ENCODE results near the gene AFF3.
"Not testable (repeated sequence)": the region's sequence is repeated elsewhere in the genome, so short reads cannot be mapped to it uniquely, and the experiment has no call there.

Gene AFF3

DNA sequence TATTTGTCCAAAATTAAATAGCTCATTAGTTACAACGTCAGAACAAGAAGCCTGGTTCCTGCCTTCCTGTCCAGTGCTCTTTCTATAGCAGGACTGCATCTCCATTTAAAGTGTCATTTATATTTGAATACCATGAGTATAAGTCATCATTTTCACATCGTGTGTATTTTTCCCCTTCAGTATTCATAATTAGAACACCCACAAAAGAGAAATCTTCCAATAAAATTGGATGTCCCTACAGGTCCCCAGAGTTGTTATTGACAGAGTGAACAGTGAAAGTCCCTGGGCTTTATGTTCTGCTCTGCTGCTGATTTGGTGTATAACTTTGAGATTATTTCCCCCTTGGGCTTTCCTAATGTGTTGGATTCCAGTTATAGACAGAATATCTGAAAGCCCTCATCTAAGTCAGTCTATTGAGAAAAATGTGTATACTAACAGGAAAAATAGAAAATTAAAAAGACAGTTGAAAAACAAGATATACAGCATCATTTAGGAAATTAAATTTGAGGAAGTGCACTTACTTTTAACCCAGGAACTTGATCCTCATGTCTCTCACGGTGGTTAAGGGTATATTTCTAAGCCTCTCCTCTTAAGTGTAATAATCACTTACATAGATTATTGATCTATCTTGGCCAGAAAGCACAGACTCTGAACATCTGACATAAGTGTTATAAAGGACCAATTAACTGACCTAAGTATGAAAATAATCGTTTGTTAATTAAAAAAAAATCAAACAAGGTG, 637.4 kb downstream of the AFF3 start:
- DNase-seq: no peak

DNA sequence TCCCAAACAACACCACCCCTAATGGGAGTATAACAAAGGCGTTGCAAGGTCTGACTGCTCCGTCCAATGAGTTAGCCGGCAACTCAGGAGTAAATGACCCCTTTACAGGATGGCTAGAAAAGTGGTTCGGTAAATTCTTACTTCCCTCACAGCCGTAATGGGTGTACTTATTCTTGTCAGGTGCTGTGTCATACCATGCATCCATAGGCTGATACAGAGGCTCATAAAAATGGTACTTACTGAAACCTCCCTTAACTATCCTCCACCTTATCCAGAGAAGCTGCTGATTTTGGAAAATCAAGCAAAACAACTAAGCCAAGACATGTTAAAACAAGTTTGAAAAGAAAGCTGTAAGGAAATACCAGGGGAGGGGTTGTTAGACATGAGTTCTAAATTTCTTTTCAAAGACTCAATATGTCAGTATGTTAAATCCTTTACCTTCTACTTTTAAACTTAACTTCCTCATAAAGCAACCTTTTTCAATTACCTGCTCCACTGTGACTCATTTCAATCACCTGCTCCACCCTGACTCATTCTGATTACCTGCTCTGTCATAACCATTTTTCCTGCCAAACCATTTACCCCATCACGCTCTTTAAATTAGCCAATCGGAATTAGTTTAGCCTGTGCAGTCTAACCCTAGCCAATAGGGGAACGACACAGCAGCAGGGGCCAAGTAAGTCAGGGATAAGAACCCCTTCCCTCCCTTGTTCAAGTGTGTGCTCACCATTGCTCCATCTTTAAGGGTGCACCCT, 638.6 kb downstream of the AFF3 start:
- DNase-seq: not testable (repeated sequence)

DNA sequence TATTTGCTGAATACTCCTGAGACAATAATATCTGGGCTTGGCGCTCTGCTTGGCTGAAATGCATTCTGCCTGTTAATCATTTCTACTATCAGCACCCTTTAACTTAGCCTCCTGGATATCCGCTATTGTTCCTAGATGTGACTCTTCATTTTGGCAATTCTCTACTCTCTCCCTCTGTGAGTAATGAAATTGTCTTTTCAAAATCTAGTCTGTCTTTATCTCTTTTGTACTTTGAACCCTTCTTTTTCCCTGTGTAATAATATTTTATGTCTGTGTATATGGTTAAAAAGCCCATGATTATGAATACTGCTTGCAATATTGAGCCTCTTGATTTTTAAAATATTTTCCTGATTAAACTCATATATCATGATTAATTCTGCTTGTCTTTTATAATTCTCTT, 646.4 kb downstream of the AFF3 start:
- no peak for DNase-seq

Data from CD4-positive, alpha-beta T cell treated with Interleukin-21 for 1 hour (primary cell).